Duodenal mucosa (tissue), 2 donors: Measurements from ENCODE around the gene ODR4.
"Not testable (repeated sequence)": the region's sequence is repeated elsewhere in the genome, so short reads cannot be mapped to it uniquely, and the experiment has no call there.

Experiments used
- H3K27ac ChIP-seq: one replicate; pipeline ENCODE4 v1.7.0; 2013; ENCODE audit warnings: low read depth, low read length
- H3K27me3 ChIP-seq, 2 donors: one replicate each; pipeline ENCODE4 v1.7.0; 2013; ENCODE audit warnings: low read length in 2 of 2, control low read depth in 1 of 2; ENCODE audit not compliant: insufficient read depth in 2 of 2, control insufficient read depth in 1 of 2
- H3K36me3 ChIP-seq, 2 donors: one replicate each; pipeline ENCODE4 v1.7.0; 2013; ENCODE audit warnings: low read length in 2 of 2, control low read depth in 1 of 2; ENCODE audit not compliant: insufficient read depth in 2 of 2, control insufficient read depth in 1 of 2
- H3K4me1 ChIP-seq, 2 donors: one replicate each; pipeline ENCODE4 v1.7.0; 2013; ENCODE audit warnings: low read length in 2 of 2, control low read depth in 1 of 2; ENCODE audit not compliant: insufficient read depth in 2 of 2, control insufficient read depth in 1 of 2
- H3K4me3 ChIP-seq, 2 donors: one replicate each; pipeline ENCODE4 v1.7.0; 2013; ENCODE audit warnings: low read length in 2 of 2, low read depth in 1 of 2
- H3K9ac ChIP-seq, 2 donors: one replicate each; pipeline ENCODE4 v1.7.0; 2013; ENCODE audit warnings: low read length in 2 of 2, low read depth in 1 of 2
- H3K9me3 ChIP-seq, 2 donors: one replicate each; pipeline ENCODE4 v1.7.0; 2013; ENCODE audit warnings: low read length in 2 of 2, control low read depth in 1 of 2; ENCODE audit not compliant: control insufficient read depth in 1 of 2

ODR4 gene

GRCh38 chr1:186443638-186444037 is 68.0 kb downstream of the ODR4 start:
- Histone ChIP-seq H3K27me3 (no peaks in the 10 kb centered on the region), H3K4me3 (no peak overlapping the region), H3K9me3 (no peaks in the 10 kb centered on the region), H3K9ac (no peak overlapping the region), H3K36me3 (no peaks in the 10 kb centered on the region), H3K27ac (no peak overlapping the region), H3K4me1 (peaks cover 0 to 6% of the 10 kb centered on the region in 2 donors)

GRCh38 chr1:186446152-186446551 is 70.5 kb downstream of the ODR4 start:
- Histone ChIP-seq H3K9me3 (no peaks in the 10 kb centered on the region), H3K27ac (no peak overlapping the region), H3K27me3 (no peaks in the 10 kb centered on the region), H3K9ac (no peak overlapping the region), H3K36me3 (no peaks in the 10 kb centered on the region), H3K4me1 (peaks cover 0 to 6% of the 10 kb centered on the region in 2 donors), H3K4me3 (no peak overlapping the region)

GRCh38 chr1:186454981-186455380 is 79.3 kb downstream of the ODR4 start:
- no peak overlapping the region for H3K9ac ChIP-seq
- H3K36me3 ChIP-seq: no peaks in the 10 kb centered on the region
- H3K9me3 ChIP-seq: no peaks in the 10 kb centered on the region
- H3K4me1 ChIP-seq: no peaks in the 10 kb centered on the region
- no peaks in the 10 kb centered on the region for H3K27me3 ChIP-seq
- H3K27ac ChIP-seq: no peak overlapping the region
- H3K4me3 ChIP-seq: no peak overlapping the region

DNA sequence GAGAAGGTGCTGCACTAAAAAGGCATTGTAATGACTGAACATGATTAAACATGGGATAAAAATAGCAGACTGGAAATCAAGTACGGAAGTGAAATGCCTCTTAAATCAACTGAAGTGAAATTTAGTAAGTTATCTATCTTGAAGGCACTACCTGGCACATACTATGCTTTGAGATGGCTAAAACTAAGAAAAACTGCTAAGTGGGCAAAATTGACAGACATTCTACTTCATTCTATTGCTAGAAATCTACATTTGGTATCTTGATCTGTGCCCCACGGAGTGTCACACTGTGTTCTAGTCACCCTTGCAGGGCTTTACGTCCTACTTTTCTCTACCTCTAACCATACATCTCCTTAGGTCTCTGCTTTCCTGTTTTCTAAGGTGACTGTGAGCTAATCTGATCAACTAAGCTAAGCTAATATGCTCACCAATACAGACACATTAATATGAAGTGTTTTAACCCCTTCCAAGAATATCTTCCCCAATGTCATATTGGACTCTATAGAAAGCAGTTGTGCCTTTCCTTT is 81.2 kb downstream of the ODR4 start:
- Histone ChIP-seq H3K27ac (no peak overlapping the region), H3K9me3 (no peaks in the 10 kb centered on the region), H3K4me3 (no peak overlapping the region), H3K4me1 (no peaks in the 10 kb centered on the region), H3K9ac (no peak overlapping the region), H3K36me3 (no peaks in the 10 kb centered on the region), H3K27me3 (no peaks in the 10 kb centered on the region)

DNA sequence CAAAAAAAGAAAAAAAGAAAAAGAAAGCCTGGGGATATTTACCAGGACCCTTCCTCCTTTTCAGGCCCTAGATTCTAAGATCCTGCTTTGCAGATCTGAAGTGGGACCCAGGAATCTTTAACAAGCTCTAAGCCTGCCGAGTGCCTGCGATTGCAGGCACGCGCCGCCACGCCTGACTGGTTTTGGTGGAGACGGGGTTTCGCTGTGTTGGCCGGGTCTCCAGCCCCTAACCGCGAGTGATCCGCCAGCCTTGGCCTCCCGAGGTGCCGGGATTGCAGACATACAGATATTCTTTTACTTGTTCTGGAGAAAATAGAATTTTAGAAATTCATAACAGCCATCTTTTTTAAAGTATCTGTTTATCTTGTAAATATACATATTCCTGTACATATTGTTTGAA is 83.5 kb downstream of the ODR4 start:
- H3K27me3 ChIP-seq, H3K4me3 ChIP-seq, H3K4me1 ChIP-seq: not testable (repeated sequence)

GRCh38 chr1:186461014-186461413 is 85.4 kb downstream of the ODR4 start, which contains the start of gene PDC:
Gene PDC (minus strand): TSS chr1:186461114. CDS start chr1:186449459, 11,655 bp downstream.
- Histone ChIP-seq H3K9ac (no peak within 1 kb of the TSS), H3K27me3 (no peaks in the 10 kb centered on the region), H3K9me3 (no peaks in the 10 kb centered on the region), H3K4me3 (no peak within 1 kb of the TSS), H3K36me3 (no peaks in the 10 kb centered on the region), H3K27ac (no peak within 1 kb of the TSS), H3K4me1 (no peaks in the 10 kb centered on the region)

More for the DNA sequence above, 83.5 kb downstream of the ODR4 start:
- not testable (repeated sequence) for H3K36me3 ChIP-seq, H3K9me3 ChIP-seq, H3K27ac ChIP-seq, H3K9ac ChIP-seq

DNA sequence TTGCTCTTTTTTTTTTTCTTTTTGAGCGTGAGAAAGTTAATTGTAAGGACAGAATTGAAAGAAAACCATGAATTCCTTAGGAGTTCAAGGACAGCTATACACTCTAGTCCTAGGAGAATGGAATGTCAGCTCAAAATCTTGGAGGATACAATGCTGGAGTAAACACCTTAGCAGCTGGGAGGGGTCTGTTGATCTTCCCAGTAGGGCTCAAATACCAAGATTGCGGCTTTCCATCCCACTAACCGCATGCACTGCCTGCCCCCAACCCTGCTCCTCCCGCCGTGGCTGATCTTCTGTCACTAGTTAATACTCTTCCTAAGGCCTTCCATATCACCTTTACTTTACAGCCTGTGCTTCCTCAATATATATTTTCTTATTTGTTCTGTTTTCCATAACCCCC is 87.9 kb downstream of the ODR4 start:
- no peaks in the 10 kb centered on the region for H3K36me3 ChIP-seq
- H3K27ac ChIP-seq: no peak overlapping the region
- H3K27me3 ChIP-seq: no peaks in the 10 kb centered on the region
- no peak overlapping the region for H3K4me3 ChIP-seq
- no peaks in the 10 kb centered on the region for H3K9me3 ChIP-seq
- no peaks in the 10 kb centered on the region for H3K4me1 ChIP-seq
- no peak overlapping the region for H3K9ac ChIP-seq

GRCh38 chr1:186463926-186464325 is 88.3 kb downstream of the ODR4 start:
- Histone ChIP-seq H3K27ac (no peak overlapping the region), H3K9ac (no peak overlapping the region), H3K27me3 (no peaks in the 10 kb centered on the region), H3K9me3 (no peaks in the 10 kb centered on the region), H3K36me3 (no peaks in the 10 kb centered on the region), H3K4me1 (no peaks in the 10 kb centered on the region), H3K4me3 (no peak overlapping the region)

- not testable (repeated sequence) for H3K4me3 ChIP-seq, H3K27ac ChIP-seq, H3K9me3 ChIP-seq, H3K27me3 ChIP-seq, H3K4me1 ChIP-seq, H3K9ac ChIP-seq, H3K36me3 ChIP-seq
These were observed 89.9 kb downstream of the ODR4 start for GRCh38 chr1:186465491-186465890.

GRCh38 chr1:186465946-186466345 is 90.3 kb downstream of the ODR4 start:
- H3K27me3 ChIP-seq: no peaks in the 10 kb centered on the region
- H3K4me3 ChIP-seq: no peak overlapping the region
- no peaks in the 10 kb centered on the region for H3K4me1 ChIP-seq
- H3K27ac ChIP-seq: no peak overlapping the region
- H3K36me3 ChIP-seq: no peaks in the 10 kb centered on the region
- H3K9ac ChIP-seq: no peak overlapping the region
- H3K9me3 ChIP-seq: no peaks in the 10 kb centered on the region
